Mesangial cell (primary cell): ENCODE results near the gene RIMS1. TPM values are rescaled to one million over a fixed set of nuclear protein-coding genes. Genes with fewer than 3 reads are reported as not detected.

Source experiments
- total RNA-seq: library from RNA; depleted of rRNA; stranded (reverse); fragments of >200 nt; gene quantifications from 2 replicates; pipeline ENCODE4 v1.2.3, GENCODE V29; 2015

The RIMS1 gene, protein sequence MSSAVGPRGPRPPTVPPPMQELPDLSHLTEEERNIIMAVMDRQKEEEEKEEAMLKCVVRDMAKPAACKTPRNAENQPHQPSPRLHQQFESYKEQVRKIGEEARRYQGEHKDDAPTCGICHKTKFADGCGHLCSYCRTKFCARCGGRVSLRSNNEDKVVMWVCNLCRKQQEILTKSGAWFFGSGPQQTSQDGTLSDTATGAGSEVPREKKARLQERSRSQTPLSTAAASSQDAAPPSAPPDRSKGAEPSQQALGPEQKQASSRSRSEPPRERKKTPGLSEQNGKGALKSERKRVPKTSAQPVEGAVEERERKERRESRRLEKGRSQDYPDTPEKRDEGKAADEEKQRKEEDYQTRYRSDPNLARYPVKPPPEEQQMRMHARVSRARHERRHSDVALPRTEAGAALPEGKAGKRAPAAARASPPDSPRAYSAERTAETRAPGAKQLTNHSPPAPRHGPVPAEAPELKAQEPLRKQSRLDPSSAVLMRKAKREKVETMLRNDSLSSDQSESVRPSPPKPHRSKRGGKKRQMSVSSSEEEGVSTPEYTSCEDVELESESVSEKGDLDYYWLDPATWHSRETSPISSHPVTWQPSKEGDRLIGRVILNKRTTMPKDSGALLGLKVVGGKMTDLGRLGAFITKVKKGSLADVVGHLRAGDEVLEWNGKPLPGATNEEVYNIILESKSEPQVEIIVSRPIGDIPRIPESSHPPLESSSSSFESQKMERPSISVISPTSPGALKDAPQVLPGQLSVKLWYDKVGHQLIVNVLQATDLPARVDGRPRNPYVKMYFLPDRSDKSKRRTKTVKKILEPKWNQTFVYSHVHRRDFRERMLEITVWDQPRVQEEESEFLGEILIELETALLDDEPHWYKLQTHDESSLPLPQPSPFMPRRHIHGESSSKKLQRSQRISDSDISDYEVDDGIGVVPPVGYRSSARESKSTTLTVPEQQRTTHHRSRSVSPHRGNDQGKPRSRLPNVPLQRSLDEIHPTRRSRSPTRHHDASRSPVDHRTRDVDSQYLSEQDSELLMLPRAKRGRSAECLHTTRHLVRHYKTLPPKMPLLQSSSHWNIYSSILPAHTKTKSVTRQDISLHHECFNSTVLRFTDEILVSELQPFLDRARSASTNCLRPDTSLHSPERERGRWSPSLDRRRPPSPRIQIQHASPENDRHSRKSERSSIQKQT (N-terminal part only)
- 0.51 and 1.1 TPM in 2 replicates for total RNA-seq

DNA sequence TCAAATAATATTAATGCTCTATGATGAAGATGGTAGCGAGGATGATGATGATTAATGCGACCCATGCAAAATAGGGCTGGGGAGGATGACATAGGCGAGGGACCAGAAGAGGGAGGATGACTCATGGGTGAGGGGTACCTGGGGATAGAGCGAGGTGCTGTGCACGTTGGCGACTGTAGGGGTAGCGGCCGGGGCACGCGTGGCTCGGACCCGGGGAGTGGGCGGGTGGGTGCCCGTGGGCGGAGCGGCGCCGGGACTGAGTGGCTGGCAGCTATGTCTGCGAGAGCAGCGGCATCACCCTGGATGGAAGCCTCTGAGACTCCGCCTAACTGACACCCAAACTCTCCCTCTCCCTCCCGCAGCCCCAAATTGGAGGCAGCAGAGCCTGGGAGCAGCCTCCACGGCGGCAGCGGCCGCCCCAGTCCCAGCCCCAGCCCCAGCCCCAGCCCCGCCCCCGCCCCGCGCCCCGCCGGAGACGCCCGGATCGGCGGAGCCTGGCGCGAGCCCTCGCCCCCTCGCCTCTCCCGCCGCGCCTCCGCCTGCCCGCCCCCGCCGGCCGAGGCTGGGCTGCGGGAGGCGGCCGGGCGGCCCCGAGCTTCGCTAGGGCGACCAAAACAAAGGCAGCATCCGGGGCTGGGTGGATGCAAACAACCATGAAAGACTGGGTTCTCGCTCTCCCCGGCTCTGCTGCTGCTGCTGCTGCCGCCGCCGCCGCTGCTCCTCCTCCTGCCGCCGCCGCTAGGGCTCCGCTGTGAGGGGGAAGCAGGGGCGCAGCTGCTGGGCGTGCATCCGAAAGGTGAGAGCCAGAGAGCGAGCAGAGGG, at the start of gene RIMS1:
Gene RIMS1, plus strand, starts transcription at position 367 of the 822 bp plus-strand sequence. CDS start 474 bp downstream, outside the sequence.

